Coronary artery (tissue), 2 donors: ENCODE data around the gene BMPER.

Experiments used
- DNase-seq: peaks from one replicate; pipeline ENCODE4 v3.0.0-alpha.2; 2017; ENCODE audit warnings: low spot score
- H3K27ac ChIP-seq, 2 donors: fragments of 200-600 bp; sonication (generic); one replicate each; pipeline ENCODE4 v1.5.1; 2016 to 2019
- H3K4me3 ChIP-seq: fragments of 200-600 bp; sonication (generic); 2 replicates; pipeline ENCODE4 v1.5.1; 2016; ENCODE audit warnings: mild to moderate bottlenecking, moderate library complexity
- CTCF ChIP-seq: fragments of 200-600 bp; sonication (generic); IDR thresholded peaks from one replicate; pipeline ENCODE4 v1.5.1; 2019; ENCODE audit warnings: antibody characterized with exemption

BMPER gene

GRCh38 chr7:34058801-34059135 lies 153.4 kb downstream of the BMPER start:
- H3K27ac ChIP-seq = no peak overlapping the region
- DNase-seq = no peak
- TF ChIP-seq CTCF = no peak
- no peak overlapping the region for H3K4me3 ChIP-seq

- no peak for TF ChIP-seq CTCF
- DNase-seq = no peak
- Histone ChIP-seq H3K4me3 (no peak overlapping the region), H3K27ac (no peak overlapping the region)
Measured at GRCh38 chr7:34059136-34059828, 153.9 kb downstream of the BMPER start.

DNA sequence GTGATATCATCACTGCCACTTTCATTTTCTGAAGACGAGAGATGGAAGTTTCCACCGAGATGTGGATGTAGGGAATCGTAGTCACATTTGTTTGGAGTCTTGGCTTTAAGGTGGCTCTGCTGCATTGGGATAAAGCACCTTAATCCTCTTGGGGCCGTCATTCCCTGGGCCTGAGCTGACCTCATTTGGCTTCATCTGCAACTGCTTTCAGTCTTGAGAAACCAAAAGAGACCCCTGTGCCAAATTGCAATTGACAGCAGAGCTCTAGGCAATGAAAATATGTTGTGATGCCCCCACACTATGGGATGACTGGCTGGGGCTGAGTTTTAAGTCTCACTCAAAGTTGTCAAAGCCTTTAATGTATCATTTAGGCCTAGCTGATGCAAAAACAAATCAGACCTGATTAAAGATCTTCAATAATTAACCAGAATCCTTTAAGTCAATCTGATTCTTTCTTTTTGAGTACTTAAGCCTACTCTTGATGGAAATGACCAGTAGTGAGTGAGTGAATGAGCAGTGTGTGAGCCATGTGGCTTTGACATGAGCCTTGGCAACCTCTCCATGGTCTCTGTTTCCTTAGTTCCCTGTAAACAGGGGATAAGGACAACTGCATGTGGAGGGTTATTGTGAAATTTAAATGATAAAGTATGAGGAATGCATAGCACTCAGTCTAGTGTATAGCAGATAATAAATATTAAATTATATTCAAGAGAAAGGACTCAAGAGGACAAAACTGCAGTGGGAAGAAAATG lies 155.0 kb downstream of the BMPER start:
- Histone ChIP-seq H3K27ac (no peak overlapping the region), H3K4me3 (no peak overlapping the region)
- no peak for TF ChIP-seq CTCF
- DNase-seq = no peak

GRCh38 chr7:34061149-34061548 lies 155.8 kb downstream of the BMPER start:
- no peak overlapping the region for H3K27ac ChIP-seq
- H3K4me3 ChIP-seq = no peak overlapping the region
- DNase-seq = no peak
- TF ChIP-seq CTCF = no peak

DNA sequence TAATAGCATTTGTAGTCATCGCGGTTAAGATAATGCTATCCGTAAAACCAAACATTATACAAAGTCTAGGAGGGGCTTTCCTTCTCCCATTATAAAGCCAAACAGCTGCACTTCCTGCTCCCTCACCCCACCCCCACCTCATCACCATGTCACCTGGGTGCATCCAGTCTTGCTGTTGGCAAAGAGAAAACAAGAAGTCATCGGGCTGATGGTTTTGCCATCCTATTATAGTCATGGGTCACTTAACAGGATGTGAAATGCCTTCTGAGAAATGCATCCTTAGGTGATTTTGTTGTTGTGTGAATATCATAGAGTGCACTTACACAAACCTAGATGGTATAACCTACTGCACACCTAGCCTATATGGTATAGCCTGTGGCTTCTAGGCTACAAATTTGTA lies 157.0 kb downstream of the BMPER start:
- H3K4me3 ChIP-seq = no peak overlapping the region
- TF ChIP-seq CTCF = no peak
- no peak for DNase-seq
- H3K27ac ChIP-seq = no peak overlapping the region

GRCh38 chr7:34062826-34063225 lies 157.5 kb downstream of the BMPER start:
- H3K27ac ChIP-seq = no peak overlapping the region
- DNase-seq = no peak
- TF ChIP-seq CTCF = no peak
- no peak overlapping the region for H3K4me3 ChIP-seq
